A673 (cell line): Measurements from ENCODE around the gene PLEKHG4.

ENCODE experiments used
- CTCF ChIP-seq: fragments of 300-800, 200-600 bp; sonication (generic); conservative IDR thresholded peaks from 2 replicates; pipeline ENCODE4 v1.5.1; 2017; ENCODE audit warnings: low read depth, mild to moderate bottlenecking, antibody characterized with exemption, low read length, moderate library complexity, mixed read lengths
- EZH2 ChIP-seq: fragments of 200-600 bp; sonication (generic); IDR thresholded peaks from 2 replicates; pipeline ENCODE4 v1.6.1; 2017; ENCODE audit warnings: borderline replicate concordance, low read depth, mild to moderate bottlenecking, mixed read lengths, antibody characterized with exemption, low read length; ENCODE audit not compliant: poor library complexity, severe bottlenecking

- TF ChIP-seq CTCF (no peak), EZH2 (no peak)
Measured at GRCh38 chr16:67286441-67287235, 7.3 kb downstream of the PLEKHG4 start.
